Ovary (tissue), 3 donors: ENCODE measurements around the gene BNC1.

ENCODE experiments used
- CTCF ChIP-seq, 3 donors: fragments of 450-650 bp in 2 of 3; fragments of 200-600 bp in 1 of 3; IDR thresholded peaks; one replicate each; pipeline versions ENCODE4 v1.5.1 to v1.8.0; 2016 to 2022; ENCODE audit warnings: antibody characterized with exemption in 3 of 3, mild to moderate bottlenecking in 1 of 3
- EP300 ChIP-seq: sonication (generic); formaldehyde crosslinking; IDR thresholded peaks from one replicate; pipeline ENCODE4 v1.6.1; 2017; ENCODE audit warnings: antibody characterized with exemption
- POLR2A ChIP-seq: fragments of 450-650 bp; IDR thresholded peaks from one replicate; pipeline ENCODE4 v1.6.1; 2017; ENCODE audit warnings: antibody characterized with exemption, mild to moderate bottlenecking, moderate library complexity
- donor health status: DM: no; HTN: no; CAD: no.

GRCh38 chr15:83215306-83215705, 69.2 kb downstream of the BNC1 start:
- TF ChIP-seq POLR2A (no peak), CTCF (IDR thresholded peaks at IDR 0.05) (no peak), EP300 (no peak)
